H9 (cell line): ENCODE results near the gene XRN2. TPM values are rescaled to one million over a fixed set of nuclear protein-coding genes. Genes with fewer than 3 reads are reported as not detected.
"Not testable (repeated sequence)": the region's sequence is repeated elsewhere in the genome, so short reads cannot be mapped to it uniquely, and the experiment has no call there.

Experiments
- DNase-seq: peaks from one replicate; pipeline ENCODE4 v3.0.0-alpha.2; 2017
- H2AFZ ChIP-seq: one replicate; pipeline ENCODE4 v1.6.1; 2013; ENCODE audit warnings: mild to moderate bottlenecking, low read length, control low read depth, moderate library complexity
- H2AK5ac ChIP-seq: 2 replicates; pipeline ENCODE4 v1.6.1; 2013; ENCODE audit warnings: low read length, control low read depth, mixed read lengths; ENCODE audit not compliant: insufficient read length
- H2BK120ac ChIP-seq: one replicate; pipeline ENCODE4 v1.6.1; 2013; ENCODE audit warnings: low read depth, mild to moderate bottlenecking, low read length, control low read depth, inconsistent platforms; ENCODE audit not compliant: poor library complexity, severe bottlenecking
- H2BK12ac ChIP-seq: 2 replicates; pipeline ENCODE4 v1.6.1; 2013; ENCODE audit warnings: low read length, control low read depth, mixed read lengths, low read depth; ENCODE audit not compliant: insufficient read length
- H2BK15ac ChIP-seq: 2 replicates; pipeline ENCODE4 v1.6.1; 2013; ENCODE audit warnings: low read depth, low read length, control low read depth
- H2BK20ac ChIP-seq: one replicate; pipeline ENCODE4 v1.6.1; 2013; ENCODE audit warnings: low read depth, mild to moderate bottlenecking, low read length, control low read depth, inconsistent platforms; ENCODE audit not compliant: poor library complexity, severe bottlenecking
- H2BK5ac ChIP-seq: 2 replicates; pipeline ENCODE4 v1.6.1; 2013; ENCODE audit warnings: low read length, control low read depth, mixed read lengths; ENCODE audit not compliant: insufficient read length
- H3K14ac ChIP-seq: 2 replicates; pipeline ENCODE4 v1.6.1; 2013; ENCODE audit warnings: low read length, control low read depth; ENCODE audit not compliant: insufficient read depth
- H3K18ac ChIP-seq: 2 replicates; pipeline ENCODE4 v1.6.1; 2013; ENCODE audit warnings: low read depth, mild to moderate bottlenecking, mixed read lengths, low read length, control low read depth; ENCODE audit not compliant: insufficient read length
- H3K23ac ChIP-seq: 2 replicates; pipeline ENCODE4 v1.6.1; 2013; ENCODE audit warnings: low read length, control low read depth, mixed read lengths, low read depth; ENCODE audit not compliant: insufficient read length
- H3K23me2 ChIP-seq: 2 replicates; pipeline ENCODE4 v1.6.1; 2013; ENCODE audit warnings: low read depth, mild to moderate bottlenecking, mixed read lengths, low read length, control low read depth; ENCODE audit not compliant: insufficient read length, poor library complexity, severe bottlenecking
- H3K27ac ChIP-seq: 2 replicates; pipeline ENCODE4 v1.5.1; 2013; ENCODE audit warnings: low read length, control low read depth, mixed read lengths, low read depth; ENCODE audit not compliant: insufficient read length
- H3K27me3 ChIP-seq: 2 replicates; pipeline ENCODE4 v1.6.1; 2013; ENCODE audit warnings: low read length, control low read depth, inconsistent platforms; ENCODE audit not compliant: insufficient read depth
- H3K4ac ChIP-seq: 2 replicates; pipeline ENCODE4 v1.6.1; 2013; ENCODE audit warnings: low read depth, mild to moderate bottlenecking, control low read depth, inconsistent platforms, low read length, moderate library complexity
- H3K4me1 ChIP-seq: 2 replicates; pipeline ENCODE4 v1.6.1; 2013; ENCODE audit warnings: low read length, control low read depth, inconsistent platforms; ENCODE audit not compliant: insufficient read depth
- H3K4me2 ChIP-seq: 2 replicates; pipeline ENCODE4 v1.6.1; 2013; ENCODE audit warnings: low read length, control low read depth, mixed read lengths; ENCODE audit not compliant: insufficient read length, insufficient read depth
- H3K56ac ChIP-seq: 2 replicates; pipeline ENCODE4 v1.6.1; 2013; ENCODE audit warnings: low read depth, mild to moderate bottlenecking, mixed read lengths, low read length, control low read depth; ENCODE audit not compliant: insufficient read length
- H3K79me1 ChIP-seq: 2 replicates; pipeline ENCODE4 v1.6.1; 2013; ENCODE audit warnings: low read depth, mild to moderate bottlenecking, moderate library complexity, low read length, control low read depth, inconsistent platforms; ENCODE audit not compliant: insufficient read depth, poor library complexity, severe bottlenecking
- H3K79me2 ChIP-seq: 2 replicates; pipeline ENCODE4 v1.6.1; 2013; ENCODE audit warnings: low read length, control low read depth, inconsistent platforms; ENCODE audit not compliant: insufficient read depth
- H3K9ac ChIP-seq: 2 replicates; pipeline ENCODE4 v1.6.1; 2013; ENCODE audit warnings: low read length, control low read depth, mixed read lengths; ENCODE audit not compliant: insufficient read length; ENCODE audit errors: extremely low read depth
- H3K9me3 ChIP-seq: one replicate; pipeline ENCODE4 v1.6.1; 2013; ENCODE audit warnings: low read depth, low read length, inconsistent platforms; ENCODE audit not compliant: control insufficient read depth
- H3T11ph ChIP-seq: one replicate; pipeline ENCODE4 v1.6.1; 2013; ENCODE audit warnings: mild to moderate bottlenecking, low read length, control low read depth, inconsistent platforms
- H4K20me1 ChIP-seq: one replicate; pipeline ENCODE4 v1.6.1; 2013; ENCODE audit not compliant: control insufficient read depth, insufficient read length, insufficient read depth
- H4K5ac ChIP-seq: 2 replicates; pipeline ENCODE4 v1.6.1; 2013; ENCODE audit warnings: low read depth, mild to moderate bottlenecking, mixed read lengths, low read length, control low read depth; ENCODE audit not compliant: insufficient read length
- H4K8ac ChIP-seq: replicated peaks from 2 replicates; pipeline ENCODE4 v1.6.1; 2013; ENCODE audit warnings: low read length, control low read depth, mixed read lengths, low read depth; ENCODE audit not compliant: insufficient read length
- H4K91ac ChIP-seq: 2 replicates; pipeline ENCODE4 v1.6.1; 2013; ENCODE audit warnings: low read depth, mild to moderate bottlenecking, moderate library complexity, mixed read lengths, low read length, control low read depth; ENCODE audit not compliant: insufficient read length
- H3K27ac Mint-ChIP-seq, 3 experiments: 2 replicates in 2 of 3; 3 replicates in 1 of 3; pipeline ENCODE4 v1.8.0; 2020 to 2021; ENCODE audit warnings: mixed read lengths in 3 of 3, mild to moderate bottlenecking in 1 of 3, moderate library complexity in 1 of 3
- H3K27me3 Mint-ChIP-seq: 2 replicates; pipeline ENCODE4 v1.8.0; 2021; ENCODE audit warnings: low read depth, mild to moderate bottlenecking, moderate library complexity, mixed read lengths
- H3K36me3 Mint-ChIP-seq, 3 experiments: 2 replicates in 2 of 3; 3 replicates in 1 of 3; pipeline ENCODE4 v1.8.0; 2020 to 2021; ENCODE audit warnings: low read depth in 3 of 3, mixed read lengths in 3 of 3; ENCODE audit not compliant: insufficient read depth in 1 of 3
- H3K4me1 Mint-ChIP-seq, 2 experiments: 2 replicates each; pipeline ENCODE4 v1.8.0; 2020; ENCODE audit warnings: mixed read lengths in 2 of 2
- H3K4me3 Mint-ChIP-seq, 2 experiments: 2 replicates in 1 of 2; 3 replicates in 1 of 2; pipeline ENCODE4 v1.8.0; 2020 to 2021; ENCODE audit warnings: mild to moderate bottlenecking in 2 of 2, mixed read lengths in 2 of 2, moderate library complexity in 1 of 2
- H3K9me3 Mint-ChIP-seq, 2 experiments: 2 replicates in 1 of 2; 3 replicates in 1 of 2; pipeline ENCODE4 v1.8.0; 2020; ENCODE audit warnings: mild to moderate bottlenecking in 2 of 2, mixed read lengths in 2 of 2, moderate library complexity in 1 of 2
- WGBS: extraction: QIAGEN DNeasy Blood & Tissue Kit; methylation state at CpG from one replicate; pipeline ENCODE4 v1.1.7; 2013; ENCODE audit warnings: missing lambda C conversion rate, low lambda C conversion rate, mixed read lengths; ENCODE audit not compliant: insufficient read length; ENCODE audit errors: extremely low coverage; 5-methylcytosine and 5-hydroxymethylcytosine counted together
- total RNA-seq: library from RNA; stranded (reverse); gene quantifications from 2 replicates; pipeline ENCODE4 v1.2.1, GENCODE V29; 2021

XRN2 gene
- total RNA-seq, 1 experiment from 2014 or later = 96.7 TPM

- Mint-ChIP-seq H3K27me3 (peaks cover 40% of the 10 kb centered on the region), H3K9me3 (peaks cover 7 to 10% of the 10 kb centered on the region in 2 experiments)
- H3K4ac ChIP-seq, H2AFZ ChIP-seq, H3K14ac ChIP-seq, H3T11ph ChIP-seq, H2BK5ac ChIP-seq, H2BK12ac ChIP-seq, H4K20me1 ChIP-seq, H3K27ac ChIP-seq, H2BK15ac ChIP-seq, H3K4me3 Mint-ChIP-seq, H3K79me2 ChIP-seq, H4K5ac ChIP-seq, H3K9me3 ChIP-seq, H3K9ac ChIP-seq, H4K91ac ChIP-seq, H4K8ac ChIP-seq, H3K79me1 ChIP-seq, H3K4me1 ChIP-seq, H3K23ac ChIP-seq, H3K23me2 ChIP-seq, H2AK5ac ChIP-seq, H3K4me2 ChIP-seq, H3K27me3 ChIP-seq, H3K36me3 Mint-ChIP-seq, H2BK20ac ChIP-seq, H3K56ac ChIP-seq, DNase-seq, H3K18ac ChIP-seq, H3K27ac Mint-ChIP-seq, H2BK120ac ChIP-seq, H3K4me1 Mint-ChIP-seq: not testable (repeated sequence)
- WGBS = no CpG with 5 or more reads among the region's 2 CpGs
Observed at GRCh38 chr20:21419147-21419546, 116.0 kb downstream of the XRN2 start.
